HCT116 (cell line): Measurements from ENCODE around the gene IGSF21. TPM values are rescaled to one million over a fixed set of nuclear protein-coding genes. Genes with fewer than 3 reads are reported as not detected.
A peak's percentile ranks its signal among the peaks of the same experiment; 100 is the strongest.

Source experiments
- ATAC-seq: fragments of 200-7000 bp; cut with Tn5 transposase; 2 replicates; pipeline ENCODE4 v1.9.1; 2020; ENCODE audit warnings: mild to moderate bottlenecking, moderate library complexity
- BruUV-seq: library from RNA; stranded (reverse); fragments of 400-500 nt; replicated peaks from 2 replicates; lab custom pipeline; 2021; lab: Mats Ljungman, UMichigan
- CTCF ChIA-PET: fragments of 300-600 bp; sonication (Branson Sonifier 250); formaldehyde crosslinking; loops from one replicate; lab custom pipeline; 2021; ENCODE audit warnings: antibody characterized with exemption; lab: Charles Lee
- POLR2A ChIA-PET: fragments of 300-600, 350-600 bp; sonication (Branson Sonifier 250); formaldehyde crosslinking; loops from one replicate; lab custom pipeline; 2021; ENCODE audit warnings: antibody characterized with exemption; lab: Charles Lee
- RAD21 ChIA-PET, 2 experiments: fragments of 300-600 bp; sonication (Branson Sonifier 250); formaldehyde crosslinking; loops; one replicate each; lab custom pipeline; 2023; ENCODE audit warnings: low total read pairs in 2 of 2; ENCODE audit not compliant: uncharacterized antibody in 2 of 2, unreplicated experiment in 2 of 2, low non-redundant PET in 1 of 2; lab: Charles Lee
- DNase-seq: peaks from one replicate; pipeline ENCODE4 v3.0.0-alpha.2; 2010; ENCODE audit warnings: low read depth, low spot score
- H2AFZ ChIP-seq: fragments of 200-600 bp; shearing (Covaris generic), sonication (generic); 2 replicates; pipeline ENCODE4 v1.6.1; 2017; ENCODE audit warnings: low read depth, mixed run types, mixed read lengths, antibody characterized with exemption, low read length; ENCODE audit not compliant: poor library complexity, severe bottlenecking
- H3K27ac ChIP-seq: 2 replicates; pipeline ENCODE4 v1.5.1; 2012; ENCODE audit warnings: low read depth, low read length
- H3K27me3 ChIP-seq: fragments of 200-600 bp; sonication (generic); 2 replicates; pipeline ENCODE4 v1.6.1; 2016; ENCODE audit warnings: mixed run types, low read length, mixed read lengths; ENCODE audit not compliant: insufficient read depth
- H3K36me3 ChIP-seq, 2 experiments: fragments of 200-500 bp in 1 of 2; fragments of 200-600 bp in 1 of 2; sonication (Bioruptor generic) in 1 of 2; sonication (generic) in 1 of 2; 2 replicates each; pipeline versions ENCODE4 v1.5.1 to v1.6.1; 2014 to 2016; ENCODE audit warnings: low read length in 2 of 2, inconsistent platforms in 1 of 2, mixed read lengths in 1 of 2, mixed run types in 1 of 2; ENCODE audit not compliant: insufficient read depth in 2 of 2, control insufficient read depth in 1 of 2
- H3K4me1 ChIP-seq, 2 experiments: fragments of 200-600 bp in 1 of 2; sonication (generic) in 1 of 2; 2 replicates each; pipeline versions ENCODE4 v1.5.1 to v1.6.1; 2012 to 2017; ENCODE audit warnings: low read length in 2 of 2, inconsistent platforms in 1 of 2, mild to moderate bottlenecking in 1 of 2, mixed read lengths in 1 of 2, mixed run types in 1 of 2, moderate library complexity in 1 of 2; ENCODE audit not compliant: insufficient read depth in 2 of 2, control insufficient read depth in 1 of 2
- H3K4me2 ChIP-seq: fragments of 200-600 bp; sonication (generic); 2 replicates; pipeline ENCODE4 v1.6.1; 2017; ENCODE audit warnings: mixed run types, low read length, mixed read lengths
- H3K4me3 ChIP-seq, 2 experiments: fragments of 200-600 bp in 1 of 2; sonication (generic) in 1 of 2; replicated peaks in 1 of 2; 2 replicates each; pipeline ENCODE4 v1.5.1; 2011 to 2016; ENCODE audit warnings: low read length in 2 of 2, control low read depth in 1 of 2, low read depth in 1 of 2, mild to moderate bottlenecking in 1 of 2, mixed read lengths in 1 of 2, mixed run types in 1 of 2
- H3K79me2 ChIP-seq: fragments of 200-600 bp; sonication (generic); 2 replicates; pipeline ENCODE4 v1.6.1; 2017; ENCODE audit warnings: mild to moderate bottlenecking, mixed run types, low read length, moderate library complexity, mixed read lengths; ENCODE audit not compliant: insufficient read depth
- H3K9ac ChIP-seq: fragments of 200-600 bp; sonication (generic); 2 replicates; pipeline ENCODE4 v1.6.1; 2016; ENCODE audit warnings: low read length, mixed read lengths
- H3K9me2 ChIP-seq: fragments of 200-600 bp; sonication (generic), shearing (Covaris generic); 2 replicates; pipeline ENCODE4 v1.6.1; 2017; ENCODE audit warnings: mixed run types, mild to moderate bottlenecking, moderate library complexity; ENCODE audit not compliant: insufficient read depth
- H3K9me3 ChIP-seq, 2 experiments: fragments of 200-500 bp in 1 of 2; fragments of 200-600 bp in 1 of 2; sonication (Bioruptor generic) in 1 of 2; sonication (generic) in 1 of 2; 2 replicates each; pipeline ENCODE4 v1.6.1; 2014 to 2017; ENCODE audit warnings: low read length in 2 of 2, mixed read lengths in 2 of 2, inconsistent platforms in 1 of 2, low read depth in 1 of 2, mild to moderate bottlenecking in 1 of 2, mixed run types in 1 of 2, moderate library complexity in 1 of 2; ENCODE audit not compliant: control insufficient read depth in 1 of 2, insufficient read depth in 1 of 2
- H4K20me1 ChIP-seq: fragments of 200-600 bp; sonication (generic), shearing (Covaris generic); 2 replicates; pipeline ENCODE4 v1.6.1; 2017; ENCODE audit warnings: mixed run types, mild to moderate bottlenecking, moderate library complexity; ENCODE audit not compliant: insufficient read depth
- CTCF ChIP-seq, 3 experiments: fragments of 200-600 bp in 1 of 3; sonication (generic) in 1 of 3; IDR thresholded peaks in 2 of 3; conservative IDR thresholded peaks in 1 of 3; 2 replicates each; pipeline ENCODE4 v1.5.1; 2012 to 2017; ENCODE audit warnings: low read depth in 2 of 3, low read length in 2 of 3, antibody characterized with exemption in 1 of 3, borderline replicate concordance in 1 of 3, control low read depth in 1 of 3, mild to moderate bottlenecking in 1 of 3, mixed read lengths in 1 of 3, mixed run types in 1 of 3, moderate library complexity in 1 of 3; ENCODE audit not compliant: insufficient read depth in 1 of 3
- ELF1 ChIP-seq: IDR thresholded peaks from 2 replicates; pipeline ENCODE4 v1.6.1; 2012; ENCODE audit warnings: low read depth, borderline replicate concordance
- SP1 ChIP-seq: IDR thresholded peaks from 2 replicates; pipeline ENCODE4 v1.6.1; 2012; ENCODE audit warnings: low read depth
- ZBTB33 ChIP-seq: IDR thresholded peaks from 2 replicates; pipeline ENCODE4 v1.6.1; 2011; ENCODE audit warnings: mild to moderate bottlenecking, low read length, moderate library complexity; ENCODE audit not compliant: insufficient replicate concordance; ENCODE audit errors: extremely low read depth
- ZNF274 ChIP-seq: fragments of 200-500 bp; sonication (Bioruptor generic); IDR thresholded peaks from 2 replicates; pipeline ENCODE4 v1.6.1; 2014; ENCODE audit warnings: mild to moderate bottlenecking, low read depth, low read length, inconsistent platforms
- intact Hi-C: fragments of 100-400 bp; cut with micrococcal nuclease; formaldehyde crosslinking; loops from 2 replicates; pipeline ENCODE4 v1.10.0; 2022
- total RNA-seq: library from RNA; stranded (reverse); gene quantifications from one replicate; pipeline ENCODE4 v1.2.1, GENCODE V29; 2021; ENCODE audit not compliant: unreplicated experiment

IGSF21 gene
- total RNA-seq, 1 experiment from 2014 or later, result not detected

- H3K4me2 ChIP-seq, result no peak overlapping the region
- H3K4me3 ChIP-seq, result no peak overlapping the region
- no peaks in the 10 kb centered on the region; the same call in 1 of the 2 replicates for H3K27me3 ChIP-seq
- no peak overlapping the region for H3K9ac ChIP-seq
- no peak overlapping the region for H2AFZ ChIP-seq
- no peaks in the 10 kb centered on the region for H4K20me1 ChIP-seq
- ATAC-seq (peak; percentile 53; the same call in 1 of the 2 replicates), DNase-seq (no peak)
- CTCF ChIA-PET, result interaction anchor here (1.5 kb wide), 1 partner anchor 9 kb away, joined by 3 read pairs; no protein-coding TSS in a partner anchor
- no peaks in the 10 kb centered on the region for H3K79me2 ChIP-seq
- RAD21 ChIA-PET, result no interaction called here
- H3K36me3 ChIP-seq, result no peaks in the 10 kb centered on the region
- no TSS peak for BruUV-seq
- TF ChIP-seq ZBTB33 (no peak), SP1 (no peak), ZNF274 (no peak), ELF1 (no peak), CTCF (IDR thresholded peaks at IDR 0.05 in 2 of 3, conservative IDR thresholded peaks at IDR 0.05 in 1 of 3; ENCODE audit: borderline replicate concordance in 1 of 3, insufficient read depth in 1 of 3, low read depth in 2 of 3, low read length in 2 of 3) (no peak; a peak in 1 of 6 replicates)
- TF ChIP-seq, all 23 proteins: peak for 0
- H3K4me1 ChIP-seq, result no peaks in the 10 kb centered on the region
- no peaks in the 10 kb centered on the region for H3K9me2 ChIP-seq
- H3K9me3 ChIP-seq, result no peaks in the 10 kb centered on the region
- intact Hi-C loops, result no loop called here
- H3K27ac ChIP-seq, result no peak overlapping the region
- POLR2A ChIA-PET, result no interaction called here
These were observed 31.8 kb downstream of the IGSF21 start for GRCh38 chr1:18139198-18139981.
